Erythroblast (primary cell): ENCODE measurements around the gene LRP5.

Experiments used
- GATA1 ChIP-seq: IDR thresholded peaks from 2 replicates; pipeline ENCODE4 v1.6.1; 2011; ENCODE audit warnings: low read depth, mild to moderate bottlenecking, control low read depth, low read length, moderate library complexity
- POLR2A ChIP-seq: IDR thresholded peaks from 2 replicates; pipeline ENCODE4 v1.6.1; 2011; ENCODE audit warnings: mild to moderate bottlenecking, low read length

DNA sequence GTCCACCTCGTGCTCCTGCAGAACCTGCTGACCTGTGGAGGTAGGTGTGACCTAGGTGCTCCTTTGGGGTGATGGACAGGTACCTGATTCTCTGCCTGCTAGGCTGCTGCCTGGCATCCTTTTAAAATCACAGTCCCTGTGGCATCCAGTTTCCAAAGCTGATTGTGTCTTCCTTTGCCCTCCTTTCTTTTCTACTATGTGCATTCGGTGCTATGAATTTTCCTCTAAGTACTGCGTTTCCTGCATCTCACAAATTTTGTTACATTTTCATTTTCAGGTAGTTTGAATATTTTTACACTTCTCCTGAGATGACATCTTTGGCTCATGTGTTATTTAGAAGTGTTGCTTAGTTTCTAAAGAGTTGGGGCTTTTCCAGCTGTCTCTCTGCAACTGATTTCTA, 117.3 kb downstream of the LRP5 start:
- TF ChIP-seq POLR2A: no peak
- no peak for TF ChIP-seq GATA1
